Measurements from ENCODE around the gene KRR1.

Gene KRR1

DNA sequence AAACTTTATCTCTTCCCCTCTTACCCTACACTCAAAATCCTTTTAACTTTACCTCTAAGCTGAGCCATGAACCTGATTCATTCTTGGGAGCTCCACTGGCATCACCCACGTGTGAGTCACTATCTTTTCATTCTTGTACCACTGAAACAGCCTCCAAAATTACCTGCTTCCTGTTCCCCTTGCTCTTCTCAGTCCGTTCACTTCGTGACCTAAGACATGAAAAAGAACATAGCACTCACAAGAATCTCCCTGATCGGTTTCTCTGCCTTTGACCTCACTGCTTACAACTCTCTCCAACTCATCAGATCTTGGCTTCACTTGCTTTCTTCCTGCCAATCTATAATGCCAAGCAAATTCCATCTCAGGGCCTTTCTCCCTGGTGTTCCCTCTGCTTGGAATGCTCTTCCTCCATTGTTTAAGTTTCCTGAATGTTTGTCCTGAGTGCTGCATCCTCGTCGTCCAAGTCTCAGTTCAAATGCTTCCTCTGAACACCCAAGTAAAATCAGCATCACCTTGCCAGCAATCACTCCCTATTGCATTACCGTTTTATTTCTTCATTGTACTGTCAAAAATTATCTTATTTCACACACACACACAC, 21.7 kb downstream of the KRR1 start:
- TF ChIP-seq, protein P1, sequence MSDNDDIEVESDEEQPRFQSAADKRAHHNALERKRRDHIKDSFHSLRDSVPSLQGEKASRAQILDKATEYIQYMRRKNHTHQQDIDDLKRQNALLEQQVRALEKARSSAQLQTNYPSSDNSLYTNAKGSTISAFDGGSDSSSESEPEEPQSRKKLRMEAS (IDR thresholded peaks at IDR 0.05), result no peak
- TF ChIP-seq, protein P2, sequence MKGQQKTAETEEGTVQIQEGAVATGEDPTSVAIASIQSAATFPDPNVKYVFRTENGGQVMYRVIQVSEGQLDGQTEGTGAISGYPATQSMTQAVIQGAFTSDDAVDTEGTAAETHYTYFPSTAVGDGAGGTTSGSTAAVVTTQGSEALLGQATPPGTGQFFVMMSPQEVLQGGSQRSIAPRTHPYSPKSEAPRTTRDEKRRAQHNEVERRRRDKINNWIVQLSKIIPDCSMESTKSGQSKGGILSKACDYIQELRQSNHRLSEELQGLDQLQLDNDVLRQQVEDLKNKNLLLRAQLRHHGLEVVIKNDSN (IDR thresholded peaks at IDR 0.05), result no peak
- TF ChIP-seq CEBPB (IDR thresholded peaks at IDR 0.05) (no peak), CREB1 (IDR thresholded peaks at IDR 0.05; ENCODE audit: low read depth) (no peak), EGR1 (IDR thresholded peaks at IDR 0.05) (no peak), ZBTB7A (IDR thresholded peaks at IDR 0.05; ENCODE audit: low read depth) (no peak), EP300 (IDR thresholded peaks at IDR 0.05; ENCODE audit: borderline replicate concordance) (no peak), NFIC (IDR thresholded peaks at IDR 0.05) (no peak), RAD21 (IDR thresholded peaks at IDR 0.05; ENCODE audit: low read depth) (no peak), TCF12 (IDR thresholded peaks at IDR 0.05; ENCODE audit: low read depth) (no peak), TAF1 (IDR thresholded peaks at IDR 0.05; ENCODE audit: low read depth) (no peak)
- TF ChIP-seq, protein P3, sequence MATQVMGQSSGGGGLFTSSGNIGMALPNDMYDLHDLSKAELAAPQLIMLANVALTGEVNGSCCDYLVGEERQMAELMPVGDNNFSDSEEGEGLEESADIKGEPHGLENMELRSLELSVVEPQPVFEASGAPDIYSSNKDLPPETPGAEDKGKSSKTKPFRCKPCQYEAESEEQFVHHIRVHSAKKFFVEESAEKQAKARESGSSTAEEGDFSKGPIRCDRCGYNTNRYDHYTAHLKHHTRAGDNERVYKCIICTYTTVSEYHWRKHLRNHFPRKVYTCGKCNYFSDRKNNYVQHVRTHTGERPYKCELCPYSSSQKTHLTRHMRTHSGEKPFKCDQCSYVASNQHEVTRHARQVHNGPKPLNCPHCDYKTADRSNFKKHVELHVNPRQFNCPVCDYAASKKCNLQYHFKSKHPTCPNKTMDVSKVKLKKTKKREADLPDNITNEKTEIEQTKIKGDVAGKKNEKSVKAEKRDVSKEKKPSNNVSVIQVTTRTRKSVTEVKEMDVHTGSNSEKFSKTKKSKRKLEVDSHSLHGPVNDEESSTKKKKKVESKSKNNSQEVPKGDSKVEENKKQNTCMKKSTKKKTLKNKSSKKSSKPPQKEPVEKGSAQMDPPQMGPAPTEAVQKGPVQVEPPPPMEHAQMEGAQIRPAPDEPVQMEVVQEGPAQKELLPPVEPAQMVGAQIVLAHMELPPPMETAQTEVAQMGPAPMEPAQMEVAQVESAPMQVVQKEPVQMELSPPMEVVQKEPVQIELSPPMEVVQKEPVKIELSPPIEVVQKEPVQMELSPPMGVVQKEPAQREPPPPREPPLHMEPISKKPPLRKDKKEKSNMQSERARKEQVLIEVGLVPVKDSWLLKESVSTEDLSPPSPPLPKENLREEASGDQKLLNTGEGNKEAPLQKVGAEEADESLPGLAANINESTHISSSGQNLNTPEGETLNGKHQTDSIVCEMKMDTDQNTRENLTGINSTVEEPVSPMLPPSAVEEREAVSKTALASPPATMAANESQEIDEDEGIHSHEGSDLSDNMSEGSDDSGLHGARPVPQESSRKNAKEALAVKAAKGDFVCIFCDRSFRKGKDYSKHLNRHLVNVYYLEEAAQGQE (IDR thresholded peaks at IDR 0.05; ENCODE audit: low read depth), result no peak

DNA sequence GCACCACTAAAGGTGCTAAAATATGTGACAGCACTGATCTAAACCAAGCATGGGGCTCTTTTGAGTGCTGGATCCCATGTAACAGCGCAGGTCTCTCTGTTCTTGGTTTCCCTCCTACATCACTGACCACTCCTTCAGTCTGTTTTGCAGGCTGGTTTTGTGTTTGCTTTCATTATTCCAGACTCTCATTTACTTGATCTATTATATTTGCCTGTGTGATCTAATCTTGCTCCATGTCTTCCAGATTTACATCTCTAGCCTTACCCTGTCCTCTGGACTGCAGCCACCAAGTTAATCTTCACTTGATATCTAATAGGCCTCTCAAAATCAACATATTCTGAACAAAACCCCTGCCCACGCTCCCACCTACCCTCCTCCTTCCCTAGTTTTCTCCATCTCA, 22.2 kb downstream of the KRR1 start:
- TF ChIP-seq EP300 (IDR thresholded peaks at IDR 0.05; ENCODE audit: borderline replicate concordance) (no peak), YY1 (IDR thresholded peaks at IDR 0.05; ENCODE audit: low read depth) (no peak), NFIC (IDR thresholded peaks at IDR 0.05) (no peak), FOXM1 (IDR thresholded peaks at IDR 0.05; ENCODE audit: borderline replicate concordance, low read depth) (no peak), TCF12 (IDR thresholded peaks at IDR 0.05; ENCODE audit: low read depth) (no peak), RAD21 (IDR thresholded peaks at IDR 0.05; ENCODE audit: low read depth) (no peak)
- TF ChIP-seq, protein P3 (IDR thresholded peaks at IDR 0.05; ENCODE audit: low read depth), result no peak
- TF ChIP-seq, protein P2 (IDR thresholded peaks at IDR 0.05), result no peak

DNA sequence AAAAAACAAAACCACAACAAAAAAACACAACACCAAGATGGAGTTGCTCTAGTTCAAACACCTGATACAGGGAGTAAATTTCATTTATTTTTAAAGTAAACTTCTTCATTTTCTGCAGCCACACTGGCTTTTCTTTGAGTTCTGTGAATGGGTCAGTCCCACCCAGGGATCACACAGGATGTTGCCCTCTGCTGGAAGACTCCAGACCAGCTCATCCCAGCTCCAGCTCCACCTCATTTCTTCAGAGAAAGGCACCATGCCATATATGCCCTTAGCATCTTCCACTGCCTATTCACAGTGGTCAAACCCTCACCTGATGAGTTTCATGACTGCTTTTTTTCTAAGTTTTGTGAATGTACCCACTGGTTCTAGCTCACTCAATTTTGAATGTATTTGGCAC, 22.9 kb downstream of the KRR1 start:
- TF ChIP-seq CREB1 (IDR thresholded peaks at IDR 0.05; ENCODE audit: low read depth), result no peak
- TF ChIP-seq TEAD4 (IDR thresholded peaks at IDR 0.05), result no peak
- peak; percentile 23; the same call in 1 of the 2 replicates for TF ChIP-seq RAD21 (IDR thresholded peaks at IDR 0.05; ENCODE audit: low read depth)
- no peak for TF ChIP-seq FOXM1 (IDR thresholded peaks at IDR 0.05; ENCODE audit: borderline replicate concordance, low read depth)
- TF ChIP-seq EGR1 (IDR thresholded peaks at IDR 0.05), result no peak
- TF ChIP-seq, protein P2 (IDR thresholded peaks at IDR 0.05), result no peak
- no peak for TF ChIP-seq EP300 (IDR thresholded peaks at IDR 0.05; ENCODE audit: borderline replicate concordance)
- TF ChIP-seq TCF12 (IDR thresholded peaks at IDR 0.05; ENCODE audit: low read depth), result no peak
- no peak for TF ChIP-seq ZBTB7A (IDR thresholded peaks at IDR 0.05; ENCODE audit: low read depth)

DNA sequence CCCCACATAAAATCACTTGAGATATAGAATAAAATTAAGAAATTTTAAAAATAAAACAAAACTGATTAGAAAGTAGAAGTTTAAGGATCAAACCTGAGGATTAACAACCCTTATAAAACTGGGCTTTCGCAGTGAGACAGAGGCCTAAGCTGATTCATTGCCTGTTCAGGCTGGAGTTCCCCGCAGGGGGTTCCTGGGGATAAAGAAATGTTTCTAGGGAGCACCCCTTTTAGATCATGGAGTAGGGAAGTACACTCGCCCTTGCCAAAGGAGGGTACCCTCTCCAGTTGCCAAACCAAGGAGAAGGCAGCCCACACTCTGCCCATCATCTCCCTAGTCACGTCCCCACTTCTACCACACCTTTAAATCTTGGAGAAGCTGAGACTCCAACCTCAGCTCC, 24.1 kb downstream of the KRR1 start:
- TF ChIP-seq EP300 (IDR thresholded peaks at IDR 0.05; ENCODE audit: borderline replicate concordance), result no peak
- TF ChIP-seq FOXM1 (IDR thresholded peaks at IDR 0.05; ENCODE audit: borderline replicate concordance, low read depth), result no peak
- no peak for TF ChIP-seq TCF12 (IDR thresholded peaks at IDR 0.05; ENCODE audit: low read depth)
- no peak for TF ChIP-seq CREB1 (IDR thresholded peaks at IDR 0.05; ENCODE audit: low read depth)
- TF ChIP-seq EGR1 (IDR thresholded peaks at IDR 0.05), result no peak
- TF ChIP-seq RAD21 (IDR thresholded peaks at IDR 0.05; ENCODE audit: low read depth), result no peak
- no peak for TF ChIP-seq YY1 (IDR thresholded peaks at IDR 0.05; ENCODE audit: low read depth)
- TF ChIP-seq, protein P2 (IDR thresholded peaks at IDR 0.05), result no peak
- TF ChIP-seq TAF1 (IDR thresholded peaks at IDR 0.05; ENCODE audit: low read depth), result no peak
- TF ChIP-seq NFIC (IDR thresholded peaks at IDR 0.05), result no peak
- TF ChIP-seq TEAD4 (IDR thresholded peaks at IDR 0.05), result no peak
- TF ChIP-seq, protein P1 (IDR thresholded peaks at IDR 0.05), result no peak
- TF ChIP-seq, protein P3 (IDR thresholded peaks at IDR 0.05; ENCODE audit: low read depth), result no peak
- TF ChIP-seq ZBTB7A (IDR thresholded peaks at IDR 0.05; ENCODE audit: low read depth), result no peak
- no peak for TF ChIP-seq CEBPB (IDR thresholded peaks at IDR 0.05)

Data from Ishikawa (cell line).